NCI-H82 treated with DMSO at 0.1 percent for 48 hours (cell line): Measurements from ENCODE around the gene PNPLA1.

Source experiments
- DNase-seq: peaks from one replicate; lab custom pipeline; 2025; ENCODE audit not compliant: unreplicated experiment; lab: John Stamatoyannopoulos, UW

The PNPLA1 gene

DNA sequence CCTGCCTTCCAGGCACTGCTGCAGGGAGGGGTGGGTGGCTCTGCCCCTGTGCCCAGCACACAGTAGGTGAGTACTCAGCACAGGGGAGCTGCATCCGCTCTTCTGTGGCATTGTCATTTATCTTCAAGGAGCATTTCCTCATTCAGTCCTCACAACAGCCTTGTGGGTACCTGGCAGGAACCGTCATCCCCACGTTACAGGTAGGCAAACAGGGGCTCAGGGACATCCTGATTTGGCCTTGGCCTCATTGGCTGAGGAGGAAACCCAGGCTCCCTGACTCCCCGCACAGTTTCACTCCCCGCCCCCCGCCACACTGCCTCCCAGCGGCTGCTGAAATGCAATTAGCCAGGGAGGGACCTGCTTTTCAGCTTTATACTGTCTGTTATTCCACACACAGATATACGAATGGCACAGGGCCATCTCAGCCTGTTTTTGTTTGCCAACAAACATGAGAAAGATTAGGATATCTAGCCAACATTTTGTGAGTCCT is 24.2 kb upstream of the PNPLA1 start:
- no peak for DNase-seq

DNA sequence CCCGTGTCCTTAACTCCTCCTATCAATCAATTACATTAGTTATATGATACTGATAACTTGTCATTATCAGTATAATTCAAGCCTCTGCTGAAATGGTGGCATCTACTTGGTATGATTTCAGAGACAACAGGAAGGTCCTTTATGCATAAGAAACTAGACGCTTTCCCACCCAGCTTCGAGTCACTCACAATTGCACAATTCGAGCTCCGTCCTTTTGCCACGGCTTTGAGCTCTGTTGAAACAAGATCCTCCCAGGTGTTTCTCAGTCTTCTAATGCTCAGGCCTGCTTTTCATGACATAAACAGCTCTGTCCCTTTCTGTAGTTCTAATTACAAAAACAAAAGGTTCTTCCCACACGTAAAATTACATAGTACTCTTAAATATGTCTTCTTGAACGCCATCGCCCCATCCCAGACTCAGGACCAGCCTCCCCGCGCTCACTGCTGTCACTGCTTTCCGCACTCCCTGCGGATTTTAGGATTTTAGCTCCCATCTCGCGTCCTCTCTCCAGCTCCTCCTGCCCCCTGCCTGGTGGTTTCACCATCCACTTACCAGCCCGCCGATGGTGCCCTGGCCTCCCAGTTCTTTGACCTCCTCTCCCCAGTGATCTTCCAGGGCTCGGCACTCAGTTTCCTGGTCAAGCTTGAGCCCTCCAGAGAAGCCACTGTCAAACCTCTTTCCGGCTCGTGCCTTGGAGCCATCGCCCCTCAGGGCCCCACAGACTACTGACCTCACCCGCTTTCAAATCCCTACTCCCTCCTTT is 23.2 kb upstream of the PNPLA1 start:
- no peak for DNase-seq

GRCh38 chr6:36247693-36248092 is 22.2 kb upstream of the PNPLA1 start:
- DNase-seq: no peak

- no peak for DNase-seq
These were observed 20.9 kb upstream of the PNPLA1 start for GRCh38 chr6:36248980-36249379.

GRCh38 chr6:36249536-36249935 is 20.3 kb upstream of the PNPLA1 start:
- DNase-seq: no peak

DNA sequence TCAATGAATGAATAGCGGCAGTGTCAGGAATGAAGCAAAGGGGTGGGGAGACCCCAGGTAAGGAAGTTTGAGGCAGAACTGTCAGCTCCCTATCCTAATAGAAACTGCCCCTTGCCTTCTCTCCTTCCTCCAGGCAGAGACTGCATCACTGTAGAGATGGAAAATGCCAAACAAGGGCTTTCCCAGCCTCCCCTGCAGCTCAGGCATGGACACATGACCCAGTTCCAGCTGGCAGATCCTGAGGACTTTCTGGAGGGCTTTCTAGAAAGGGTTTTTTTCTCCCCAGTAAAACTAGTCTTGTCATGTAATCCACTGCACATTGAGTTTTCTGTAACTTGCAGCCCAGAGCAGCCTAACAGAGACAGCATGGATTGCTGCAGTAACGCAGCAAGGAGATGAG is 17.9 kb upstream of the PNPLA1 start:
- no peak for DNase-seq

GRCh38 chr6:36263390-36264000 is 6.4 kb upstream of the PNPLA1 start:
- no peak for DNase-seq

- no peak for DNase-seq
These were observed 4.1 kb upstream of the PNPLA1 start for GRCh38 chr6:36265744-36266143.

DNA sequence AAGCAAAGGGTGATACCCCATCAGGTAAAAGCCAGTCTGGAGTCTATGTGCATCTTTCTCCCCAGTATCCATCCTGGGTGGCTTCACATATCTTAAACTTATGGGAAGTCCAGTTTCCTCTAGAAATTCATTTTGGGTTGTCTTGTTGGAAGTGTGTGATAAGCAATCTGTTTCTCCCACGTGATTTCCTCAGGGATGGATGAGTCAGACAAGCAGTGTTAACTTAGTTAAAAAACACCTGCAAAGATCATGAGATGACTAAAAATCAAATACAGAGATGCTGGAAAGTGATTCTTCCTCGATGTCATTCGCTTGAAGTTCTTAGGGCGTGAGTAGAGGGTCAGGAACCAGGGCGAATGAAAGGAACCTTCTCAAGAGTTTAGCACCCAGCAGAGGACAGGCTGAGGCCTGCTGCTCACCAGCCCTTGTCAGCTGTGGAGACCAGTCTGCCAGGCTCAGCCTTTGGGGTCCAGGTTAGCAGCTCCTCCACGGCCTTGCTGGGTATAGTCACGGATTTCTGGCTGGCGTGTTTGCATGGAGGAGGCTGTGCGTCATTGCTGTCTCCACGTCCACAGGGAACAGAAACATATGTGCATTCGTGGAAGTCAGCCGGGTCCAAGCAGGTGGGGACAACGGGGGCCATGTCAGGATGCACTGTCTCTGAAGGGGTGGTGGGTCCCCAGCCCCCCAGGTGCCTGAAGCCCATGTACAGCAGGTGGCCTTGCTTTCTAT is 2.8 kb upstream of the PNPLA1 start:
- no peak for DNase-seq

DNA sequence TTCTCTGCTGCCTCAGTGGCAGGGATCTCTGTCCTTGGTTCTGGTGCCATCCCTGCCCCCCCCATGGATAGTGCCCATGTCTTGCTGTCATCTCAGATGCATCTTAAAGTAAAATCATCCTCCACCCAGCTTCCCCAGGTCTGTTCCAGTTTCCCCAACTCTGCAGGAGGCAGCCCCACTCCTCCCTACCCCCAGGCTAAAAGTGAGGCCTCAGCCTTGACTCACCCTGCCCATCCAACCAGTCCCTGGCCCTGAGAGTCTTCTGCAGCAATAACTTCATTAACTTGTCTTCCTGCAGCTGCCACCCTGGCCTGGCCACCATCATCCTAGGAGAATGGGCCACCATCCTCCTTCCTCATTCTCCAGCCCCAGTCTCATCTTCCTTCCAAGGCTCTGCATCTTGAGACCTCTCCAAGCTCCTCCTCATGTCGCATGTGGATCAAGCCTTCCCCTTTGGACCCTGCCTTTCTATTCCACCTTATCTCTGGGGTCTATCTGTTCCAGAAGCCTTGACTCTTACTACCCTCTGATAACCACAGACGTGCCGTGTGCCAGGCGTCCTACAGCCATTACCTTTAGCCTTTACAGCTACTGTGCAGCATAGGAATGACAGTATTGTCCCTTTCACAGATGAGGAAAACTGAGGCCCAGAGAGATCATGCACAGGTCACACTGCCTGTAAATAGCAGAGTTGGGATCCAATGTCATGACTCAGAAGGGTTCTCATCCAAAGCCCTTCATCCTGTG is 2.0 kb upstream of the PNPLA1 start:
- DNase-seq: no peak

- no peak for DNase-seq
These were observed 1.2 kb upstream of the PNPLA1 start for GRCh38 chr6:36268478-36269275.

GRCh38 chr6:36272234-36272633 is 2.4 kb downstream of the PNPLA1 start:
- DNase-seq: peak; percentile 44

DNA sequence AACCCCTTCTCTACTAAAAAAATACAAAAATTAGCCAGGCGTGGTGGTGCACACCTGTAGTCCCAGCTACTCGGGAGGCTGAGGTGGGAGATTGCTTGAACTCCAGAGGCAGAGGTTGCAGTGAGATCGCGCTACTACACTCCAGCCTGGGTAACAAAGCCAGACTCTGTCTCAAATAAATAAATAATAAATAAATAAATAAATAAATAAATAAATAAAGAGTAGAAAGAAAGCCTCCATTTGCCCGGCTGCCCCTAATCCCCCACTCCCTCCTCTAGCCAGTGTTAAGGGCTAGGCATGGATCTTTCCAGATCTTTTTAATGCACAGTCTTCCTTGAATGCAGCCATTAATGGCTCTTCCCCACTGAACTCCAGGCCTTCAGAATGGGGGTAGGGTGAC is 3.2 kb downstream of the PNPLA1 start:
- DNase-seq: no peak

GRCh38 chr6:36273802-36274514 is 4.1 kb downstream of the PNPLA1 start:
- DNase-seq: no peak

DNA sequence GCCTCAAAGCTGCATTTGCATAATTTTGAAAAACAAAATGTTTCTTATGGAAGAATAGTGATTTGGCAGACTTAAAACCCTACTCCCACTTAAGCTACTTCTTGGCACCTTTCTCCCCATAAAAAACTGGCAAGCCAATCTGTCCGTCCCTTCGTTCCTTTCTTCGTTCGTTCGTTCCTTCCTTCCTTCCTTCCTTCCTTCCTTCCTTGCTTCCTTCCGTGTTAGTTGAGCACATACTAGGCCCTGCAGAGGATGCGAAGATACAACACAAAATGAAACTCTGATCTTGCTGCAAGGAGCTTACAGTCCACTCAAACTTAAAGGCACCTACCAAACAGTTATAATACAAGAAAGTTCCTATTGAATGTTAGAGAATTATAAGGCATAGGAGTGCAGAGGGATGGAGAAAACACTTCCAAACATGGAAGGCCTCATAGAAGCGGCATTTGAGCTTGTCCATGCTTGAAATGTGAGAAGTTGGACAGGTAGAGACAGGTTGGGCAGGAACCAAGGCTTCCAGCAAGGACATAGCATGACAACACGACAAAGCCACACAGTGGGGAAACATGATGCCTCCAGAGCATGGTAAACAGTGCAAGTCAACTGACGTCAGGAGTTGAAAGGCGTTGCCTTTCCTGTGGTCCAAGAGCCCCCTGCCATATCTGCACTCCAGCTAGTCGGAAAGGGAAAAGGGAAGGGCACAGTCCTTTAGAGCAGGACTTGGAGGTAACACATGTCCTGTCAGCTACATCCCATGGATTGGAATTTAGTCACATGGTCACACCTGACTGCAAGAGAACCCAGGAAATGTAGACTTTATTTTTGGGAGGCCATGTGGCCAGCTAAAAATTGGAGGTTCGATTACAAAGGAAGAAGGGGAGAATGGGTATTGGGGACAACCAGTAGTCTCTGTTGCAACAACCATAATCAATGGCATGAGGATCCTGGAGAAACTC is 7.0 kb downstream of the PNPLA1 start:
- no peak for DNase-seq

DNA sequence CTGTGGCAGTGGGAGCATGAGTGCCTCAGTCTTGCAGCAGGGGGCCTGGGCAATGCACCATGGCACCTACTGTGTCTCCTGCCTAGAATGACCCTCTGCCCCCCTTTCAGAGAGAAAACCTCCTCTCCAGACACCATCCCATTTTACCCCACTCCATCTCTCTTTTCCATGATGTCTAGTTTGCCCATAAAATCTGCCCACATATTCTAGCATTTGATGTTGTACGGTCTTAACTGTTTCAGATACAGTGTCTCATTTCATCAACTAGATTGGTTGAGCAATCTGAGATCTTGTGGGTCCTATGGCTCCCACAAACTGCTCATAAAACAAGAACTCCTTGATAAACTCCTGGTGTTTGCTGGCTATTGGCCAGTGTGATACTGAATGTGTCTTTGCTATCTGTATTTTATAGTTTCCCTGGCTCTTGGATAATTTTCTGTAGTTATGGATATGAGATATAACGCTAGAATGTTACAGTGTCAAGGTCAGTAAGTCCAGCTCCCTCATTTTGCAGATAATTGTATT is 8.1 kb downstream of the PNPLA1 start:
- no peak for DNase-seq

- no peak for DNase-seq
These were observed 10.6 kb downstream of the PNPLA1 start for GRCh38 chr6:36280467-36280866.

- no peak for DNase-seq
These were observed 11.1 kb downstream of the PNPLA1 start for GRCh38 chr6:36280983-36281382.
